HL-60 (cell line): ENCODE measurements around the gene PTPRQ.

Source experiments
- DNase-seq, 2 experiments: peaks; one replicate each; pipeline ENCODE4 v3.0.0-alpha.2; 2010 to 2020; ENCODE audit warnings: low read depth in 1 of 2, low spot score in 1 of 2
- H3K27ac ChIP-seq: fragments of 250-450 bp; sonication (Bioruptor Pico); replicated peaks from 2 replicates; pipeline ENCODE4 v1.5.1; 2020; ENCODE audit warnings: mild to moderate bottlenecking, moderate library complexity
- H3K27me3 ChIP-seq: fragments of 250-450 bp; sonication (Bioruptor Pico); 2 replicates; pipeline ENCODE4 v1.5.1; 2021; ENCODE audit warnings: mild to moderate bottlenecking, moderate library complexity; ENCODE audit not compliant: insufficient read depth, poor library complexity, severe bottlenecking
- H3K4me3 ChIP-seq: replicated peaks from 2 replicates; pipeline ENCODE4 v1.5.1; 2011; ENCODE audit warnings: mild to moderate bottlenecking, control low read depth, low read length; ENCODE audit not compliant: insufficient read depth
- GABPA ChIP-seq: IDR thresholded peaks from 2 replicates; pipeline ENCODE4 v1.6.1; 2012; ENCODE audit warnings: low read depth
- POLR2AphosphoS5 ChIP-seq: IDR thresholded peaks from 2 replicates; pipeline ENCODE4 v1.6.1; 2012; ENCODE audit warnings: low read depth
- SPI1 ChIP-seq: IDR thresholded peaks from 2 replicates; pipeline ENCODE4 v1.6.1; 2012; ENCODE audit warnings: low read depth, mild to moderate bottlenecking, borderline replicate concordance
- TF ChIP-seq, protein P1 (sequence below): IDR thresholded peaks from 2 replicates; pipeline ENCODE4 v1.6.1; 2012; ENCODE audit warnings: low read depth; ENCODE audit not compliant: insufficient replicate concordance
- TF ChIP-seq, protein P2 (sequence below): IDR thresholded peaks from one replicate; pipeline ENCODE4 v1.5.1; 2011; ENCODE audit warnings: low read length, control low read depth, inconsistent platforms; ENCODE audit not compliant: insufficient read depth

PTPRQ gene

GRCh38 chr12:80712866-80713265 is 268.8 kb downstream of the PTPRQ start:
- no peak for DNase-seq
- H3K27me3 ChIP-seq, result peaks cover 67% of the 10 kb centered on the region
- H3K27ac ChIP-seq, result no peak overlapping the region
- TF ChIP-seq, protein P1, sequence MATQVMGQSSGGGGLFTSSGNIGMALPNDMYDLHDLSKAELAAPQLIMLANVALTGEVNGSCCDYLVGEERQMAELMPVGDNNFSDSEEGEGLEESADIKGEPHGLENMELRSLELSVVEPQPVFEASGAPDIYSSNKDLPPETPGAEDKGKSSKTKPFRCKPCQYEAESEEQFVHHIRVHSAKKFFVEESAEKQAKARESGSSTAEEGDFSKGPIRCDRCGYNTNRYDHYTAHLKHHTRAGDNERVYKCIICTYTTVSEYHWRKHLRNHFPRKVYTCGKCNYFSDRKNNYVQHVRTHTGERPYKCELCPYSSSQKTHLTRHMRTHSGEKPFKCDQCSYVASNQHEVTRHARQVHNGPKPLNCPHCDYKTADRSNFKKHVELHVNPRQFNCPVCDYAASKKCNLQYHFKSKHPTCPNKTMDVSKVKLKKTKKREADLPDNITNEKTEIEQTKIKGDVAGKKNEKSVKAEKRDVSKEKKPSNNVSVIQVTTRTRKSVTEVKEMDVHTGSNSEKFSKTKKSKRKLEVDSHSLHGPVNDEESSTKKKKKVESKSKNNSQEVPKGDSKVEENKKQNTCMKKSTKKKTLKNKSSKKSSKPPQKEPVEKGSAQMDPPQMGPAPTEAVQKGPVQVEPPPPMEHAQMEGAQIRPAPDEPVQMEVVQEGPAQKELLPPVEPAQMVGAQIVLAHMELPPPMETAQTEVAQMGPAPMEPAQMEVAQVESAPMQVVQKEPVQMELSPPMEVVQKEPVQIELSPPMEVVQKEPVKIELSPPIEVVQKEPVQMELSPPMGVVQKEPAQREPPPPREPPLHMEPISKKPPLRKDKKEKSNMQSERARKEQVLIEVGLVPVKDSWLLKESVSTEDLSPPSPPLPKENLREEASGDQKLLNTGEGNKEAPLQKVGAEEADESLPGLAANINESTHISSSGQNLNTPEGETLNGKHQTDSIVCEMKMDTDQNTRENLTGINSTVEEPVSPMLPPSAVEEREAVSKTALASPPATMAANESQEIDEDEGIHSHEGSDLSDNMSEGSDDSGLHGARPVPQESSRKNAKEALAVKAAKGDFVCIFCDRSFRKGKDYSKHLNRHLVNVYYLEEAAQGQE, result no peak
- no peak for TF ChIP-seq SPI1
- TF ChIP-seq GABPA, result no peak
- no peak for TF ChIP-seq POLR2AphosphoS5
- TF ChIP-seq, protein P2, sequence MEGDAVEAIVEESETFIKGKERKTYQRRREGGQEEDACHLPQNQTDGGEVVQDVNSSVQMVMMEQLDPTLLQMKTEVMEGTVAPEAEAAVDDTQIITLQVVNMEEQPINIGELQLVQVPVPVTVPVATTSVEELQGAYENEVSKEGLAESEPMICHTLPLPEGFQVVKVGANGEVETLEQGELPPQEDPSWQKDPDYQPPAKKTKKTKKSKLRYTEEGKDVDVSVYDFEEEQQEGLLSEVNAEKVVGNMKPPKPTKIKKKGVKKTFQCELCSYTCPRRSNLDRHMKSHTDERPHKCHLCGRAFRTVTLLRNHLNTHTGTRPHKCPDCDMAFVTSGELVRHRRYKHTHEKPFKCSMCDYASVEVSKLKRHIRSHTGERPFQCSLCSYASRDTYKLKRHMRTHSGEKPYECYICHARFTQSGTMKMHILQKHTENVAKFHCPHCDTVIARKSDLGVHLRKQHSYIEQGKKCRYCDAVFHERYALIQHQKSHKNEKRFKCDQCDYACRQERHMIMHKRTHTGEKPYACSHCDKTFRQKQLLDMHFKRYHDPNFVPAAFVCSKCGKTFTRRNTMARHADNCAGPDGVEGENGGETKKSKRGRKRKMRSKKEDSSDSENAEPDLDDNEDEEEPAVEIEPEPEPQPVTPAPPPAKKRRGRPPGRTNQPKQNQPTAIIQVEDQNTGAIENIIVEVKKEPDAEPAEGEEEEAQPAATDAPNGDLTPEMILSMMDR, result no peak
- no peak overlapping the region for H3K4me3 ChIP-seq

GRCh38 chr12:80713419-80713818 is 269.4 kb downstream of the PTPRQ start:
- no peak overlapping the region for H3K27ac ChIP-seq
- no peak for DNase-seq
- TF ChIP-seq SPI1, result no peak
- TF ChIP-seq POLR2AphosphoS5, result no peak
- TF ChIP-seq, protein P1, result no peak
- no peak for TF ChIP-seq GABPA
- TF ChIP-seq, protein P2, result no peak
- no peak overlapping the region for H3K4me3 ChIP-seq
- peaks cover 61% of the 10 kb centered on the region for H3K27me3 ChIP-seq

- H3K27me3 ChIP-seq, result peaks cover 55% of the 10 kb centered on the region
These were observed 270.0 kb downstream of the PTPRQ start for GRCh38 chr12:80714055-80714454.

More at GRCh38 chr12:80714055-80714454, 270.0 kb downstream of the PTPRQ start:
- no peak for DNase-seq
- no peak for TF ChIP-seq GABPA
- no peak for TF ChIP-seq SPI1
- TF ChIP-seq, protein P2, result no peak
- TF ChIP-seq, protein P1, result no peak
- TF ChIP-seq POLR2AphosphoS5, result no peak
- H3K27ac ChIP-seq, result no peak overlapping the region
- no peak overlapping the region for H3K4me3 ChIP-seq
